Activated CD8-positive, alpha-beta memory T cell treated with anti-CD3 and anti-CD28 coated beads, Interleukin-2, amount 50 U/mL, for 1 hour (primary cell): Measurements from ENCODE around the gene HOXB3.
"Not testable (repeated sequence)": the region's sequence is repeated elsewhere in the genome, so short reads cannot be mapped to it uniquely, and the experiment has no call there.

Source experiments
- DNase-seq: peaks from one replicate; pipeline ENCODE4 v3.0.0-alpha.2; 2020; ENCODE audit errors: extremely low read depth

HOXB3 gene

GRCh38 chr17:48545539-48545938 lies 44.5 kb downstream of the HOXB3 start:
- DNase-seq = no peak

- no peak for DNase-seq
These were observed 45.0 kb downstream of the HOXB3 start, which contains the start of gene HOXB2 for GRCh38 chr17:48545022-48545375. TSS of gene HOXB2 (minus strand) at chr17:48545109. CDS start at chr17:48544911, 198 bp downstream.

- no peak for DNase-seq
These were observed 45.6 kb downstream of the HOXB3 start for GRCh38 chr17:48544349-48545021.

GRCh38 chr17:48543854-48544348 lies 46.1 kb downstream of the HOXB3 start:
- DNase-seq = no peak

- DNase-seq = no peak
These were observed 46.8 kb downstream of the HOXB3 start for GRCh38 chr17:48543107-48543853.

GRCh38 chr17:48542698-48543106 lies 47.3 kb downstream of the HOXB3 start:
- no peak for DNase-seq

GRCh38 chr17:48542114-48542656 lies 47.9 kb downstream of the HOXB3 start:
- DNase-seq = no peak

- DNase-seq = no peak
These were observed 48.4 kb downstream of the HOXB3 start for GRCh38 chr17:48541577-48542113.

GRCh38 chr17:48541036-48541576 lies 48.9 kb downstream of the HOXB3 start:
- DNase-seq = no peak

GRCh38 chr17:48540213-48540612 lies 49.8 kb downstream of the HOXB3 start:
- no peak for DNase-seq

- DNase-seq = no peak
These were observed 50.9 kb downstream of the HOXB3 start for GRCh38 chr17:48539177-48539576.

GRCh38 chr17:48537316-48537715 lies 52.7 kb downstream of the HOXB3 start:
- no peak for DNase-seq

- not testable (repeated sequence) for DNase-seq
These were observed 54.1 kb downstream of the HOXB3 start for GRCh38 chr17:48535793-48536559.

GRCh38 chr17:48532261-48532660 lies 57.8 kb downstream of the HOXB3 start:
- no peak for DNase-seq

GRCh38 chr17:48530887-48531272 lies 59.2 kb downstream of the HOXB3 start, which contains the start of gene HOXB1:
TSS of gene HOXB1 (minus strand) at chr17:48531011. CDS start at chr17:48530904, 107 bp downstream.
- no peak for DNase-seq

- no peak for DNase-seq
These were observed 59.7 kb downstream of the HOXB3 start for GRCh38 chr17:48530208-48530886.

GRCh38 chr17:48529683-48530009 lies 60.4 kb downstream of the HOXB3 start:
- no peak for DNase-seq

GRCh38 chr17:48528936-48529682 lies 60.9 kb downstream of the HOXB3 start:
- DNase-seq = no peak

GRCh38 chr17:48528153-48528935 lies 61.7 kb downstream of the HOXB3 start:
- DNase-seq = no peak
